ENCODE data around the gene DPF3.

DNA sequence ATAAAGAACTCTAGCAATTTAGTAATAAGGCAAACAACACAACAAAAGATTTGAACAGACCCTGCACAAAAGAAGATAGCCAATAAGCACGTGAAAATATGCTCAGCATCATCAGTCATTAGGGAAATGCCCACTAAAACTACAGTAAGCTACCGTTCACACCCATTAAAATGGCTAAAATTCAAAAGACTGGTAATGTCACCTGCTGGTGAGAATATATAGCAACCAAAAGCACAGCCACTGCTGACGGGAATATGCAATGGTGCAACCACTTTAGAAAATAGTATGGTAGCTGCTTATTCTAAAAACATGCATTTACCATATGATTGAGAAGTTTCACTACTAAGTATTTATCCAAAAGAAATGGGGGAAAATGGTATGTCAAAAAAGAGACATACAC, 74.9 kb downstream of the DPF3 start:
- TF ChIP-seq EZH2 (optimal IDR thresholded peaks at IDR 0.05; ENCODE audit: low read depth, low read length) = no peak
- TF ChIP-seq, protein P1, sequence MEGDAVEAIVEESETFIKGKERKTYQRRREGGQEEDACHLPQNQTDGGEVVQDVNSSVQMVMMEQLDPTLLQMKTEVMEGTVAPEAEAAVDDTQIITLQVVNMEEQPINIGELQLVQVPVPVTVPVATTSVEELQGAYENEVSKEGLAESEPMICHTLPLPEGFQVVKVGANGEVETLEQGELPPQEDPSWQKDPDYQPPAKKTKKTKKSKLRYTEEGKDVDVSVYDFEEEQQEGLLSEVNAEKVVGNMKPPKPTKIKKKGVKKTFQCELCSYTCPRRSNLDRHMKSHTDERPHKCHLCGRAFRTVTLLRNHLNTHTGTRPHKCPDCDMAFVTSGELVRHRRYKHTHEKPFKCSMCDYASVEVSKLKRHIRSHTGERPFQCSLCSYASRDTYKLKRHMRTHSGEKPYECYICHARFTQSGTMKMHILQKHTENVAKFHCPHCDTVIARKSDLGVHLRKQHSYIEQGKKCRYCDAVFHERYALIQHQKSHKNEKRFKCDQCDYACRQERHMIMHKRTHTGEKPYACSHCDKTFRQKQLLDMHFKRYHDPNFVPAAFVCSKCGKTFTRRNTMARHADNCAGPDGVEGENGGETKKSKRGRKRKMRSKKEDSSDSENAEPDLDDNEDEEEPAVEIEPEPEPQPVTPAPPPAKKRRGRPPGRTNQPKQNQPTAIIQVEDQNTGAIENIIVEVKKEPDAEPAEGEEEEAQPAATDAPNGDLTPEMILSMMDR (IDR thresholded peaks at IDR 0.05; ENCODE audit: low read length) = no peak
